HG03378 (cell line): Measurements from ENCODE around the gene ZNF74.

Experiments used
- ATAC-seq: cut with Tn5 transposase; IDR thresholded peaks from one replicate; pipeline ENCODE4 v1.9.1; 2021; ENCODE audit warnings: mild to moderate bottlenecking, moderate library complexity; ENCODE audit not compliant: unreplicated experiment

The ZNF74 gene

DNA sequence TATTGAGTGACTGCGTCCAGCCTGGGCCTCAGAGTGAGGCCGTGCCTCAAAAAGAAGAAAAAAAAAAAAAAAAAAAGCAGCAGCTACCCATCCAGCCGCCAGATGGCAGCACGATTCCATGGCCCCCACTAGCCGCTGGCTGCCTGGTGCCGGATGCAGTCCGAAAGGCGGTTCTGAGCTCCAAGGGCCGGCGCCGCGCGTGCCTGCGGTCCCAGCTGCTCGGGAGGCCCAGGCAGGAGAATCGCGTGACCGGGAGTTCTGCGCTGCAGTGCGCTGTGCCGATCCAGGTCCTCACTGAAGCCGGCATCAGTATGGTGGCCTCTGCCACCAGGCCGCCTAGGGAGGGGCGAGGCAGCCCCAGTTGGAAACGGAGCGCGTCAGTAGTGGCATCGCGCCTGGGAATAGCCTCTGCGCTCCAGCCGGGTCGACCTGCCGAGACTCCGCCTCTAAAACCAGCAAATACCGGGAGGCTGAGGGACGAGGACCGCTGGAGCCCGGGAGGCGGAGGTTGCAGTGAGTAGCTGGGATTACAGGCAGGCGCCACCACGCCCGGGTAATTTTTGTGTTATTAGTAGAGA is 24.3 kb downstream of the ZNF74 start:
- ATAC-seq: no peak

DNA sequence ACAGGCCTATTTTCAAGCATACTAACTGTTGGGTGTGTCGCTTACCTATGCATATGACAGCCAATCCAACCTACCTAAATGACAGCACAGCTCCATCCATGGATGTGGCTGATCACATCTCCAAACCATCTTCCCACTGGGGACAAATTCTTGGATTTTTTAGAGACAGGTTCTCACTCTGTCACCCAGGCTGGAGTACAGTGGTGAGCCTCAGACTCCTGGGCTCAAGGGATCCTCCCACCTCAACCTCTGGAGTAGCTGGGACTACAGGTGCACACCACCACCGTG is 25.7 kb downstream of the ZNF74 start:
- no peak for ATAC-seq

DNA sequence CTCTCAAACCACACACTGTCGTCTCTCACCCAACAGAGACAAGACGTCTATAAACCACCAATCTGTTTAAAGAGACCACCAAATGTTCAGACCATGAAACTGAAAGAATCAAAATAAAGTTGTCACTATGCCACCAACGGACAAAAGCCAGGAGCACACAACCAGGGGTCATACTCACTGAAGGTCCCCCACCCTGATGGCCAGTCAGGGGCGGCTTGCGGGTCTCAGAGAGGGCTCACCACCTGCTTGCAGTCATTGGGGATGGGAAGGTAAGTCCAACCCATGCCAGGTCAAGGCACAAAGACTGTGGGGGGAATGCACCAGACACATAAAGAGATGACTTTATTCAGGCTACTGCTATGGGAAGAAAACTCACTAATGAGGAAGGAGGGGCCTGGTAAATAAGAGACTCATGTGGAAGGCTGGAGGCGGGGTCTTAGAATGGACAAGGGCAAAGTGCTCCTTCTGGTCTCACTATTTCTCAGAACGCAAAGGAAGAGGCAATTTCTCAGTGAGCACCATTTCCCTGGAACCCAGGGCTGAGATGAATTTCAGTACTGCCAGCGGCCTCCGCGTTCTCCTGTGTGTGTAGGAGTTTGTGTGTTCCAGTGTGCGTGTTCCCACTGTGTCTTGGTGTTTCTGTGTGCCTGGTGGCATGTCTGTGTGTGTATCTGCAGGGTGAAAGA is 26.3 kb downstream of the ZNF74 start:
- no peak for ATAC-seq

DNA sequence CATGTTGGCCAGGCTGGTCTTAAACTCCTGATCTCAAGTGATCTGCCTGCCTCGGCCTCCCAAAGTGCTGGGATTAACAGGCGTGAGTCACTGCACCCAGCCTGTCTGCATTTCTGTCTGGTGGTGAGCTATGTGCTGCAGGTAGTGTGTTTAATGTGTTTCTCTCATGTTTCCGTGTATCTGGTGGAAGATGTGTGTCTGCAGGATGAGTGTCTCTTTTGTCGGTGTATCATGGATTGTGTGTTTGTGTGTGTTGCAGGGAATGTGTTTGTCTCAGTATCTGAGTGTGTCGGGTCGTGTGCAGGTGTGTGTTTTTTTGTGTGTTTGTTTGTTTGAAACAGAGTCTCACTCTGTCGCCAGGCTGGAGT is 27.5 kb downstream of the ZNF74 start:
- ATAC-seq: no peak

DNA sequence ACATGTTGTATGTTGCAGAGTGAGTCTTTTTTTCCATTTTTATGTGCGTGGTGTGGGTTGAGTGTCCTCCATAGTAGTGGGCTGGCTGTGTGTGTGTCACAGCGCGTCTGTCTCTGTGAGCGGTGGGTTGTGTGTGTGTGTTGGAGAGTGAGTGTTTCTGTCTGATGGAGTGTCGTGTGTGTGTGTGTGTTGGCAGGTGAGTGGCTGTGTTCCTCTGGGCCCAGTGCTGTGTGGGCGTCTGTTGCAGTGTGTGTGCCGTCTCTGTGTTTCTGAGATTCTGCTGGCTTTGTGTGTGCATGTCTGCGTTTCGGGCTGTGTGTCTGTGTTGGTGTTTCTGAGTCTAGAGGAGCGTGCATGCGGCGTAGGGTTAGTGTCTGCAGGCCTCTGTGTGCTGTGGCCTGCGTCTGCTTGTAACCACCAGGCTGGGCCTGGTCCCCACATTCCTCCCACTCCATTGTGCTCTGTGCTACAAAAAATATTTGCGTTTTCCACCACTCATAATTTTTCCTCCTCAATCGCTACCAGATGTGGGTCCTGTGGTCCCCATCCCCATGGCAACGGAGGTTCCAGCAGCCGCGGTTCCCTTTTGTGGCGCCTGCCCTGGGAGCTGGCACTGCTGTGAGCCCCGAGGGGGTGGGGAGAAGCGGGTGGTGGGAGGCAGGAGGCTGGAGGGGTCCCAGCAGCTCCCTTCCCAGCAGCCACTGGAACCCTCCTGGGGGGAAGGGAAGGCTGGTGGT is 28.5 kb downstream of the ZNF74 start:
- no peak for ATAC-seq

DNA sequence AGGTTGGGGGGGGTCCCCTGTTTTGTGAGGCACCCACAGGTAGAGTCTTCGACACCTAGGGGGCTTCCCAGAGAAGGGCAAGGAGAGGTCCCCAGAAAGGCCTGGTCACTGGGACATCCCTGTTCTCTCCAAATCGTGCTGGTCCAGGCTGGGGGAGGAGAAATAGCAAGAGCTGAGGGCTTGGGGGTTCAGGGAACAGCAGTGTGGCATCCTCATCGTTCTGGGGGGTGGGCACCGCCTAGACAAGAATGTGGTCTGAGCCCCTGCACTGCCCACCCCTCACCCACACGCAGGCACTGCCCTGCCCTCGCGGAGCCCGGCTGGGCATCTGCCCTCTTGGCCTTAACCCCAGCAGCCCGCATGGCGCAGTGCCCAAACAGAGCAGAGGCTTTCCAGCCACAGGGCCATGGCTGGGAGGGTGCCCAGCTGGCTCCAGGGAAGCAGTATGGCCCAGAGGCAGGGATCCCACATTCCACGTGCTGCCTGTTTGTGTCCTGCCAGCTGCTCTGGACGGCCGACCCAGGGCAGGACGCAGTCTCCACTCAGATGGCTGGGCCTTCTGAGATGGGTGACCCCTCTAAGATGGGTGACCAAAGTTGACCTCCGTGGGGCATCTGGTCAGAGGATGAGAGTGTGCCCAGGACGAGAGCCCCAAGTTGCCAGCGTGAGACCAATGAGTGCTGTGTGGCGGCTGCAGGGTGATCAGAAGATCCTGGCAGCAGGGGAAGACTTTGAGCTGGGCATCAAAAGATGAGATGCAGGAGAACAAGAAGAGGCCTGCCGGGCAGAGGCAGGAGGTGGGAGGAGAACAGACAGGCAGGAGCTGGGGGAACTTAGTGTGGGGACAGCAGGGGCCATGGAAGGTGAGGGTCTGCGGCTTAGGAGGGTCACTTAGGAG is 29.3 kb downstream of the ZNF74 start:
- ATAC-seq: no peak

DNA sequence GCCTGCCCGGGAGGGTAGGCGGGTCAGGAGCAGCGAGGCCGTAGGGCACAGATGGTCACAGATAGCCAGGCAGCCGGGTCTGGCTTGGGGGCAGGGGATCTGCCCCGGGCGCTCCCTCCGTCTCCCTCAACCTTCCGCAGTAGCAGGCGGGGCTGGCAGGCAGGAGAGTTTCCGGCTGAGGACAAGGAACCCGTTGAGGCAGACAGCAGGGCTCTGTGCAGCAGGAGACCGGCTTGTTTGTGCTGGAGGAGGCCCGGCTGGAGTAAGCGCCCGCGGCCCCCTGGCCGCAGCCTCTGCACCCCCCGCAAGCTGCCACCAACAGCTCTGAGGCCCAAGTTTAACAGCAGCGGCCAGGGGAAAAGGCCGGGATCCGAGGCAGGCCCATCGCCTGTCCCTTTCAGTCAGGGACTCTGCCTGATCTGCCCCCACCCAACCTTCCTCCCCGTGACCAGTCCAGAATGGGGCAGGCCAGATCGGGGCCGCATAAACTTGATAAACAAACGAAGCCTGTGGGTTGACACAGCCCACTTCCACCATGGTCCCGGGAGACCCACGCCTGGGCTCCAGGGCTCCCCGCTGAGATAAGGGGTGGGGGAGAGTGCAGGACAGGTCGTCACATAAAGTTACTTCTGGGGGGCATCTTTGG is 30.1 kb downstream of the ZNF74 start:
- ATAC-seq: no peak

DNA sequence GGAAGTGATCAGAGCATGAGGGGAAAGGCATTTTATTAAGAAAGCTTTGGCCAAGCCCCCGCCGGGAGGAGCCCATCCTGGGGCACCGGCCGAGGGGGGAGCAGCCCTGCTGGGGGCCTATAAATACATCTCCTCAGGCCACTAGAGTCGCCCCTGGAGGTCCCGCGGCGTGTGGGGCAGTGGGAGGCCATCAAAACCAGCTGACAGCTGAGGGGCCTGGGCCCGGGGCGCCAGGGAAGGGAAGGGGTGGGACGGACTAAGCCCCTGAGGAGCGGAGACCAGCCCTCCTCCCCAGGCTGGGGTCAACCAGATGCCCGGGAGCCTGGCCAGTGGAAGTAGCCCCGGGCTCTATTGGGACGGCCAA is 30.6 kb downstream of the ZNF74 start:
- no peak for ATAC-seq

DNA sequence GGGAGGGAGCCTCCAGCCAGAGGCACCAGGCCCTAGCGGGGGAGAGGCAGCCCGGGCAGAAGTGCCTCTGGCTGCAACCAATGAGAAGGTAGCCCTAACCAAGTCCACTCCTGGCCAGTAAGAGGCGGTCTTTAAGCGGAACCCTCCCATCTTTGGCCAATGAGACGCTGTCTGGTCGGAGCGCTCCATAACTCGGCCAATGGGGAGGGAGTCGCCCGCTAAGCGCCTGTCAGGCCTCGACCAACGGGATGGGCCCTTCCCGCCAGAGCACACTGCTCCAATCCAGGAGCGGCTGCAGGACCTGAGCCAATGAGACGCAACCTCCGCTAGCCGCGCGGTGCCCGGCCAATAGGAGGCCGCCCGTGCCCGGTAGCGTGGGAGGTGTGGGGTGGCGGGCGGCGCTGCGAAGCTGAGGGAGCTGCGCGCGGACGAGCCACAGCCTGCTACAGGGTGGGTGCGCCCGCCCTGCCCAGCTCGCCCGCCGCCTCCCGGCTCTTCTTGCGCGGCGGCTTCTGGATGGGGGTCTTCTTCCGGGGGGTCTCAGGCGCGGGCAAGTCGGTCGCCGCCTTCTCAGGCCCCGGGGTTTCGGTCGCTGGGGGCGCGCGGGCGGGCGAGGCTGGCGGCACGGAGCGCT is 31.1 kb downstream of the ZNF74 start:
- no peak for ATAC-seq

DNA sequence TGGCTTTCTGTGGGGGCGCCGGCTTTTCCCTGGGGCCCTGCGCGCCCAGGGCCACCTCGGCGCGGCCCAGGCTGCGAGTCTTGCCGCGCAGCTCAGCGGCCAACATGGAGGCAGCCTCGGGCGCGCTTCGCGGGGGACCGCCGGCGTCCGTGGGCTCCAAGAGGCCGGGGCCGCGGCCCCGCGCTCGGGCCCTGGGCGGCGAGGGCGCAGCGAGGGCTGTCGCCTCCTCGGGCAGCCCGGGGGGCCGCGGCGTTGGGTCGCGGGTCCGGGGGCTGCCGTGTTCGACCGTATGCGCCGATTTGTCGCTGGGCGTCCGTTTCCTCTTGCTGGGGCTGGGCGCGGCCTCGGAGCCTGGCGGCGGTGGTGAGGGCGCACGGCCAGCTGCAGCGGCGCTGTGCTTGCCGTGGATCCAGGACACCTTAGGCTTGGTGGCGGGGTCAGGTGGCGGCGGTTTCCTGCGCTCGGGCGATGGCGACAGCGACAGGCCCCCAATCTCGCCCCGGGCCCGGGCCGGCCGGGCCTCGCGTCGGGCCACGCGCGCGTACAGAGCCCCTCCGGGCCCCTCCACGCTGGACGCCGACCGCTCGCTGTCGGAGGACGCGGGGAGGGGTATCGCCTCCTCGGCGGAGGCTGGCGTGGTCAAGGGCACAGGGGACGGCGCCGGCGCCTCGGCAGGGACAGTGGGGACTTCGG is 31.8 kb downstream of the ZNF74 start:
- no peak for ATAC-seq

DNA sequence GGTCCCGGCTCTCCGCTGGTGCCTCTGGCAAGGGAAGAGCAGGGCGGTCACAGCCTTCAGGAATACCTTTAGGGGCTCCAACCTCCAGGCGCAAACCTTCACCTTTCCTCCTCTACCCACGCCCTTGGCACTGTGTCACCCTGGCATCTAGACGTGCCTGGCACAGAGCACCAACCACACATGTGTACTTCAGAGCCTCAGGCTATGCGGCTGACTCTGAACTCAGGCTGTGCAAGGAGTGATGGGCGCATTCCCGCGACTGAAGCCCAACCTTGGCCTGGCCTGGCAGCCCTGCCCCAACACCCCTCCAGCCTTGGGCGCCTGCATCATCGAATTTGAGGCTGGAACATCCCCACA is 32.3 kb downstream of the ZNF74 start:
- no peak for ATAC-seq

DNA sequence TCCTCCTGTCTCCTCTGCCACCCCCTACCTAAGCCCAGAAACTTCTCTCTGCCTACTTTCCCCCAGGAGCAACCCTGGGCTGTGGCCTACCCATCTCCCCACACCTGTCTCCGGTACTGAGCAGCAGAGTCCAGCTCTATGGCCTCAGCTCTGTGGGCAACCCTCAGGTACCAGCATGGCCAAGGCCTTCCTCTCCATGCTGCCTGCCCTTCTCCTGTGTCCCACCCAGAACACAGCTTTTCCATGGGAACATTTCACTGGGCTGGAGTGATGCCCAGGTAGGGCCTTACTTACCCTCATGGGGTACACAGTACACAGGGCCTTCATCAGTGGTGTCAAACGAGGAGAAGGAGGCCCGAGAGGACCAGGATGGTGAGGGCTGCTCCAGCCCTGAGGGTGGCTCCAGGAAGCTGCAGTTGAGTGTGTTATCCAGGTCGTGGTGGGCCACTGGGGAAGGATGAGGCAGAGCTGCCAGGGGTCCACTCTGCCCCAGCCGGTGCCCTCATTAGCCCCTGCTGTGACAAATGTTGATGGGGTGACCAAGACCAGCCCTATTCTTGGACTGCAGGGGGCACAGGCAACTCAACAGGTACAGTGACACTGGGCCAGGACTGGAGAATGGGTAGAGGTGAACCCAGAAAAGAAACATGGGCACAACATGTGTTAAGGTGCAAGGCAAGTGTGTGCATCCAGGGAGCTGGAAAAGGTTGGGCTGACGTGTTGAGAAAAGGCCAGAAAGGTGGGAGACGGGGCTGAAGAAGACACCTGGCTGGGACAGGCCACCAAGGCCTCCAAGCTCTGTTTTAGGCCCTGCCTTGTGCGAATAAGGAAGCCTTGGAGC is 33.4 kb downstream of the ZNF74 start:
- no peak for ATAC-seq

DNA sequence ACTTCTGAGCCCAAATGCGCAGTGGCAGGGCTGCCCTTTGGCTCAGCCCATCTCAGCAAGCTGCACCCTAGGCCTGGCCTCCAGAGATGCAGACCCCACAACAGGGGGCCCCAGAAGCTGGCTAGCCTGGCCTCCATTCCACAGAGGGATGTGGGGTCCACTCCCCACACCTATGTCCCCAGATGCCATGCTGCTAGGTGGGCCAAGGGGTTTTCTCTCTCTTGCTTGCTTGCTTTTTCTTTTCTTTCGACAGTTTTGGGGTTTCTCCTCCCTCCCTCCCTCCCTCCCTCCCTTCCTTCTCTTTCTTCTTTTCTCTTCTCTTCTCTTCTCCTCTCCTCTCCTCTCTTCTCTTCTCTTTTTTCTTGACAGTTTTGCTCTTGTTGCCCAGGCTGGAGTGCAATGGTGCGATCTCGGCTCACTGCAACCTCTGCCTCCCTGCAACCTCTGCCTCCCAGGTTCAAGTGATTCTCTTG is 34.0 kb downstream of the ZNF74 start:
- ATAC-seq: no peak

DNA sequence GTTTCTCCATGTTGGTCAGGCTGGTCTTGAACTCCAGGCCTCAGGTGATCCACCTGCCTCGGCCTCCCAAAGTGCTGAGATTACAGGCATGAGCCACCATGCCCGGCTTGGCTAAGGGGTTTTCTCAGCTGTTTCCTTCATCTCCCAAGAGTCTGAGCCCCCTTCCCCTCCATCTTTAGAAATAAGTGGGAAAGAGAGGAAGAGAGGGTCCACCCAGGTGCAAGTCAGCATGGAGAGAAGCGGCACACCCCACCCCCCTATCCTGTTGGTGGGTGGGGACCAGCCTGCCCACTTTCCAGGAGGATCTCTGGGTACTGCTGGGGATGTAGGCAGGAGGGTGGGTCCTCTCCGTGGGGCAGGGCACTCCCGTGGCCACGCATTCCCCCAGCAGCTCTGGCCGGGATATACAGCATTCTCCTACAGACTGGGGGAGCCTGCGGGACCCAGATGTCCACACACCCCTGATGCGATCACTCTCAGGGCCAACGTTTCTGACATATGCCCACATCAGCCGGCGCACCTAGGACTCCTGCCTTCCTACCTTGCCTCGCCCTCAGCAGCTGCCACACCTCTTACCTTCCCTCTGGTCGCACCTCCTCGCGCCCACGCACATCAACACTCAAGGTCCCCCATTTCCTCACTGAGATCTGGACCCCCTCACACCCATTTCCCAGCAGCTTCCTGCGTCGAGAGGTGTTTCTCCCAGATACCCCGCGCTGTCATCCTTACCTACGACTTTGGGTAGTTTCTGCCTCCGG is 34.7 kb downstream of the ZNF74 start:
- no peak for ATAC-seq

DNA sequence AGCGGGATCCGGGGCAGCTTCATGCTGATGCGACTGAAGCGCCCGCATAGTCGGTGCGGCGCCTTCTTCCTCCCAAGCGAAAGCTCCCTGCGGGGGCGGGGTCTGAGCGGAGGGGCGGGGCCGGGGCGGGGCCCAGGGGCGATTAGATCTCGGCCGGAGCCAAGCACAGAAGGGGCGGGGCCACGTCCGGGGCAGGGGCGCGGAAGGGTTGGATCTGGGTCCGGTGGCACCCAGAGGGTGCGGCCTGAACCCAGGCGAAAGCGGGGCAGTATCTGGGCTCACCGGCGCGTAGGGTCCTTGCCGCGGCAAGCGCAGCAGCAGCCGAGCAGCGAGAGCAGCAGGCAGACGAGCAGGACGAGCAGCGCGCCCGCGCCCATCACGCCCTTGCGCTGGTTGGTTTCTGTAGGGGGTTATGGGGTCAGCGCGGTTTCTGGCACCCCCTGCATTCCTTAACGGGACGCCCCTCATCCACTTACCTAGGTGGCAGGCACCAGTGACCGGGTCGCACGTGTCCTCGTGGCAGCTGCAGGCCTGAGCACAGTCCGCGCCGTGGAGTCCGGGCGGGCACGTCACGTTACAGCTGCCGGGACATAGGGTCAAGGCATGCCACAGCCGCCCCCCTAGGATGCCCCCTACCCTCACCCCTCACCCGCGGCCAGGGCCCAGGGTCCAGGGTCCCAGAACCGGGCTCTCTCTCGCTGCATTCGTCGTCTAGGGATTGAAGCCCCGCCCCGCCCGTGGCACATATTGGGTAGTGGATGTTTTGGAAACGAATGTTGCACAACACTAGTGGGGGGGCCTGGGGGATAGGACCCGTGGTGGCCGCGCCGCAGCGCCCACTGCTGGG is 35.5 kb downstream of the ZNF74 start:
- no peak for ATAC-seq

DNA sequence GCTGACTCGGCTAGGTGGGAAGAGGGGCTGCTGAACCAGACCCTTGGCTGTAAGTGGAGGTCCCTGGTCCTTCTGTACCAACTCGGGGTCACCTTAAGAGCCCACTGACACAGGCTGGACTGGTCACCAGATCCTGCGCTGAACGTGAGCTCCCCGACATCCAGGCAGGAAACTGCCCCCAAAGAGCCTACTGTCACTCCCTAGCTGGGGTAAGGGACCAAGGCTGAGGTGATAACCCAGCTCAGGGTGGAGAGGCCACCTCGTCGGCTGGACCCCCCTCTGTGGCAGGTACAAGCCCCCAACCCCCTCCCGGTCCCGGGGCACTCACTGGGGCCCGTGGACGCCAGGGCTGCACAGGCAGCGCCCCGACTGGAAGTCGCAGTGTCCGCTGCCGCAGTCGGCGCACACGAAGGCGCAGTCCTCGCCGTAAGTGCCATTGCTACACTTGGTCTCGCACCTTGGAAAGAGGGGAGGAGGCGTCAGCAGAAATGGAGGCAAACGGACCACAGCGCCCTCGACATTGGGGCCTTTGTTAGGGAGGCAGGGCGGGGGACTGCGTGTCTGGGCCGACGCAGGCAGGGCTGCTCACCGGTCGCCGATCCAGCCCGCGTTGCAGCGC is 36.3 kb downstream of the ZNF74 start:
- no peak for ATAC-seq
